ENCODE data around the gene VASP.

VASP gene

DNA sequence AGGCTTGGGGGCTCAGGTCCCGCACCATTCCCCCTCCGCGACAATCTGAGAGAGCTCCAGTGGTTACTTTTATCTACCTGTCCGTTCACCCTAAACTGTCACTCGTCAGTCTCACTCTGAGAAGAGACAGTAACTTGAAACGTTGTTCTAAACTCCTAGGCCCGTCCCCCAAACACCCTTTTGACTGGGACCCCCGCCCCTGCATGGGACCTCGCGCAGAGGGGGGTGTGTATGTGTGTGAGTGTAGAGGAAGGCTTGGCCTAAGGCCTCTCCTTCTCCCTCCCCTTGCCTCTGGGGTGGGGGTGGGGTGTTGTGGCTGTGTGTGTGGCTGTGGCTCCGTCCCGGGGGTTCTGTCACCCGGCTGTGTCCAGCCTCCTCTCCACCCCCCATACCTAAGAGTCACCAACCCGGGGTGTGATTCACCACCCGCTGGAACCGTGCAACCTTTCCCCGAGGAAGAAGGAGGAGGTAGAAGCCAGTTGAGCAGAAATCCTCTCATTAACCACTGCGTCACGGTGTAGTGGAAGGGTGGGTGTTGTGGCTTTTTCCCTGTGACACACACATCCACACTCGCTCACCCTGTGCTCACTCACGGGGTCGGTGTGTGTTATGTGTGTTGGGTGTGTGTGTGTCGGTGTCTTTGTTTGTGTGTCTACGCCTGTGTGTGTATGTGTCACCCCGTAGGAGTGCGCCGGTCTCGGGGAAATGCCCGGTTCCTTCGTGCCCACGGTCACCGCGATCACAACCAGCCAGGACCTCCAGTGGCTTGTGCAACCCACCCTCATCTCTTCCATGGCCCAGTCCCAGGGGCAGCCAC, 37.1 kb upstream of the VASP start:
- DNase-seq (ENCODE audit: low read depth) = peak; percentile 79

DNA sequence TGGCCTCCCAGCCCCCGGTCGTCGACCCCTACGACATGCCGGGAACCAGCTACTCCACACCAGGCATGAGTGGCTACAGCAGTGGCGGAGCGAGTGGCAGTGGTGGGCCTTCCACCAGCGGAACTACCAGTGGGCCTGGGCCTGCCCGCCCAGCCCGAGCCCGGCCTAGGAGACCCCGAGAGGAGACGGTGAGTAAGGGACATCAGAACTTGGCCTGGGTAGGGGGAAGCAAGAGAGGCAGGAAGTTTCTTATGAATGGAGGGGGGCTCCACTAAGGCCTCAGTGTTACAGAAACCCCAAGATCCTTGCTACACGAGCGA, 36.6 kb upstream of the VASP start:
- DNase-seq (ENCODE audit: low read depth) = no peak
- TF ChIP-seq, protein P1, sequence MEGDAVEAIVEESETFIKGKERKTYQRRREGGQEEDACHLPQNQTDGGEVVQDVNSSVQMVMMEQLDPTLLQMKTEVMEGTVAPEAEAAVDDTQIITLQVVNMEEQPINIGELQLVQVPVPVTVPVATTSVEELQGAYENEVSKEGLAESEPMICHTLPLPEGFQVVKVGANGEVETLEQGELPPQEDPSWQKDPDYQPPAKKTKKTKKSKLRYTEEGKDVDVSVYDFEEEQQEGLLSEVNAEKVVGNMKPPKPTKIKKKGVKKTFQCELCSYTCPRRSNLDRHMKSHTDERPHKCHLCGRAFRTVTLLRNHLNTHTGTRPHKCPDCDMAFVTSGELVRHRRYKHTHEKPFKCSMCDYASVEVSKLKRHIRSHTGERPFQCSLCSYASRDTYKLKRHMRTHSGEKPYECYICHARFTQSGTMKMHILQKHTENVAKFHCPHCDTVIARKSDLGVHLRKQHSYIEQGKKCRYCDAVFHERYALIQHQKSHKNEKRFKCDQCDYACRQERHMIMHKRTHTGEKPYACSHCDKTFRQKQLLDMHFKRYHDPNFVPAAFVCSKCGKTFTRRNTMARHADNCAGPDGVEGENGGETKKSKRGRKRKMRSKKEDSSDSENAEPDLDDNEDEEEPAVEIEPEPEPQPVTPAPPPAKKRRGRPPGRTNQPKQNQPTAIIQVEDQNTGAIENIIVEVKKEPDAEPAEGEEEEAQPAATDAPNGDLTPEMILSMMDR (conservative IDR thresholded peaks at IDR 0.05; ENCODE audit: control insufficient read depth, insufficient read depth, low read depth, low read length) = no peak
- no peak overlapping the region for H3K4me3 ChIP-seq (ENCODE audit: control insufficient read depth, low read depth, low read length)

More for the DNA sequence above, 37.1 kb upstream of the VASP start:
- peak overlapping the region; percentile 93 for H3K4me3 ChIP-seq (ENCODE audit: control insufficient read depth, low read depth, low read length)
- TF ChIP-seq, protein P1 (conservative IDR thresholded peaks at IDR 0.05; ENCODE audit: control insufficient read depth, insufficient read depth, low read depth, low read length) = no peak

DNA sequence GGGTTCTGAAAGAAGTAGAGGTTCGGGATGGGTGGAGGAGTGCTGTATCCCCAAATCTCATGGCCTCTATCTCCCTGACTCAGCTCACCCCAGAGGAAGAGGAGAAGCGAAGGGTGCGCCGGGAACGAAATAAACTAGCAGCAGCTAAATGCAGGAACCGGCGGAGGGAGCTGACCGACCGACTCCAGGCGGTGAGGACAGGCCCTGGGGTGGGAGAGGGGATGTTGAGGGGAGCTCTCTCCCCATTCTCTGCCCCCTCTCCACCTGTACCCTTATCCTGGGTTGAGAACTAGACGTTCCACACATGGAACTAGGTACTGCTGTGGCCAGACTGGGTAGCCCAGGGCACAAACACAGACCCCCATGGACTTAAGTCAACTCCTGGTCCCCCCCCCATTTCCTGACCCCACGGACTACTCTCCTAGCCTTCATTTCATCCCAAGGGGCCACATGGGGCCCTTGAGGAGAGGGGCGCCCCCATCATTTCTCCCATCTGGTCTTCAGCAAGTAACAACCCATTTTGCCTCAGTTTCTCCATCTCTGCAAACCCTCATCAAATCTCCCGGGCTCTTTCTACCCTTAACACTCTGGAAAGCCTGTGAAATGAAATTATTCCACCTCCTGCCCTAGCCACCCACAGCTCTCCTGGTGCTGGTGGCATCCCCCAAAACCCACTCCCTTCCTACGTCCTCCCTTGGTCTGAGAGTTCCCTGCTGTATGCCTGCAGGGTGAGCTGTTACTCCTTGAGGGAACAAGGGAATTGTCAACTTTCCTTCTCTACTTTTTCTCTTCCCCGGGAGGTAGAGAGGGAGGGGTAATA, 36.0 kb upstream of the VASP start:
- H3K4me3 ChIP-seq (ENCODE audit: control insufficient read depth, low read depth, low read length) = no peak overlapping the region
- TF ChIP-seq, protein P1 (conservative IDR thresholded peaks at IDR 0.05; ENCODE audit: control insufficient read depth, insufficient read depth, low read depth, low read length) = no peak
- no peak for DNase-seq (ENCODE audit: low read depth)

DNA sequence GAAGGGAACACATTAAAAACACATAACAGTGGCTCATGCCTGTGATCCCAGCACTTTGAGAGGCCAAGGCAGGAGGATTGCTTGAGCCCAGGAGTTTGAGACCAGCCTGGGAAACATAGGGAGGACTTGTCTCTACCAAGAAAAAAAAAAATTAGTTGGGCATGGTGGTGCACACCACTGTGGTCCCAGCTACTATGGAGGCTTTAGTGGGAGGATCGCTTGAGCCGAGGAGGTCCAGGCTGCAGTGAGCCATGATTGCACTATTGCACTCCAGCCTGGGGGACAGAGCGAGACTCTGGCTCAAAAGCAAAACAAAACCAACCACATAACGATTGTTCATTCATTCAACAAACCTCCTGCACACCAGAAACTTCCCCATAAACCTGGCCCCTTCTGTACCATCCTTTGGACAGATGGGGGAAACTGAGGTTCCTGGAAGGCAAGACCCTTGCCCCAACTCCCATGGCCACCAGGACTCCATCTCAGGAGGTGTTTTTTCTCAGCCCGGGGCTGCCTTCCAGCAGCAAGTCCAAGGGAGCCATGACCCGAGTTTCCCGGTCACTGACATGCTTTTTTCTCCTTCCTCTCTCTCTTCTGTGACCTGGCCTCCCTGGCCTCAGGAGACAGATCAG, 35.2 kb upstream of the VASP start:
- H3K4me3 ChIP-seq (ENCODE audit: control insufficient read depth, low read depth, low read length) = no peak overlapping the region
- DNase-seq (ENCODE audit: low read depth) = no peak
- TF ChIP-seq, protein P1 (conservative IDR thresholded peaks at IDR 0.05; ENCODE audit: control insufficient read depth, insufficient read depth, low read depth, low read length) = no peak

DNA sequence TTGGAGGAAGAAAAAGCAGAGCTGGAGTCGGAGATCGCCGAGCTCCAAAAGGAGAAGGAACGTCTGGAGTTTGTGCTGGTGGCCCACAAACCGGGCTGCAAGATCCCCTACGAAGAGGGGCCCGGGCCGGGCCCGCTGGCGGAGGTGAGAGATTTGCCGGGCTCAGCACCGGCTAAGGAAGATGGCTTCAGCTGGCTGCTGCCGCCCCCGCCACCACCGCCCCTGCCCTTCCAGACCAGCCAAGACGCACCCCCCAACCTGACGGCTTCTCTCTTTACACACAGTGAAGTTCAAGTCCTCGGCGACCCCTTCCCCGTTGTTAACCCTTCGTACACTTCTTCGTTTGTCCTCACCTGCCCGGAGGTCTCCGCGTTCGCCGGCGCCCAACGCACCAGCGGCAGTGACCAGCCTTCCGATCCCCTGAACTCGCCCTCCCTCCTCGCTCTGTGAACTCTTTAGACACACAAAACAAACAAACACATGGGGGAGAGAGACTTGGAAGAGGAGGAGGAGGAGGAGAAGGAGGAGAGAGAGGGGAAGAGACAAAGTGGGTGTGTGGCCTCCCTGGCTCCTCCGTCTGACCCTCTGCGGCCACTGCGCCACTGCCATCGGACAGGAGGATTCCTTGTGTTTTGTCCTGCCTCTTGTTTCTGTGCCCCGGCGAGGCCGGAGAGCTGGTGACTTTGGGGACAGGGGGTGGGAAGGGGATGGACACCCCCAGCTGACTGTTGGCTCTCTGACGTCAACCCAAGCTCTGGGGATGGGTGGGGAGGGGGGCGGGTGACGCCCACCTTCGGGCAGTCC, 34.5 kb upstream of the VASP start:
- no peak for DNase-seq (ENCODE audit: low read depth)
- no peak overlapping the region for H3K4me3 ChIP-seq (ENCODE audit: control insufficient read depth, low read depth, low read length)
- TF ChIP-seq, protein P1 (conservative IDR thresholded peaks at IDR 0.05; ENCODE audit: control insufficient read depth, insufficient read depth, low read depth, low read length) = no peak

DNA sequence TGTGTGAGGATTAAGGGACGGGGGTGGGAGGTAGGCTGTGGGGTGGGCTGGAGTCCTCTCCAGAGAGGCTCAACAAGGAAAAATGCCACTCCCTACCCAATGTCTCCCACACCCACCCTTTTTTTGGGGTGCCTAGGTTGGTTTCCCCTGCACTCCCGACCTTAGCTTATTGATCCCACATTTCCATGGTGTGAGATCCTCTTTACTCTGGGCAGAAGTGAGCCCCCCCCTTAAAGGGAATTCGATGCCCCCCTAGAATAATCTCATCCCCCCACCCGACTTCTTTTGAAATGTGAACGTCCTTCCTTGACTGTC, 34.0 kb upstream of the VASP start:
- DNase-seq (ENCODE audit: low read depth) = no peak
- H3K4me3 ChIP-seq (ENCODE audit: control insufficient read depth, low read depth, low read length) = no peak overlapping the region
- TF ChIP-seq, protein P1 (conservative IDR thresholded peaks at IDR 0.05; ENCODE audit: control insufficient read depth, insufficient read depth, low read depth, low read length) = no peak
